GDM1 (cell line): Measurements from ENCODE around the gene EPHA2.
"Not testable (repeated sequence)": the region's sequence is repeated elsewhere in the genome, so short reads cannot be mapped to it uniquely, and the experiment has no call there.

ENCODE experiments used
- DNase-seq: peaks from one replicate; lab custom pipeline; 2025; lab: John Stamatoyannopoulos, UW

EPHA2 gene

GRCh38 chr1:16183765-16184556 lies 28.1 kb upstream of the EPHA2 start:
- DNase-seq = no peak

GRCh38 chr1:16183179-16183578 lies 27.3 kb upstream of the EPHA2 start:
- no peak for DNase-seq

- no peak for DNase-seq
Observed at GRCh38 chr1:16181887-16182719, 26.2 kb upstream of the EPHA2 start.

GRCh38 chr1:16180291-16180824 lies 24.5 kb upstream of the EPHA2 start:
- DNase-seq = no peak

- no peak for DNase-seq
Observed at GRCh38 chr1:16178596-16179497, 23.0 kb upstream of the EPHA2 start.

- DNase-seq = no peak
Observed at GRCh38 chr1:16177306-16177705, 21.4 kb upstream of the EPHA2 start.

- no peak for DNase-seq
Observed at GRCh38 chr1:16176653-16177052, 20.8 kb upstream of the EPHA2 start.

GRCh38 chr1:16175610-16176553 lies 20.0 kb upstream of the EPHA2 start:
- no peak for DNase-seq

GRCh38 chr1:16174886-16175598 lies 19.2 kb upstream of the EPHA2 start:
- no peak for DNase-seq

GRCh38 chr1:16174261-16174868 lies 18.5 kb upstream of the EPHA2 start:
- DNase-seq = no peak

- no peak for DNase-seq
Observed at GRCh38 chr1:16173447-16174260, 17.8 kb upstream of the EPHA2 start.

- DNase-seq = peak; percentile 59
Observed at GRCh38 chr1:16172964-16173446, 17.1 kb upstream of the EPHA2 start.

GRCh38 chr1:16172218-16172830 lies 16.5 kb upstream of the EPHA2 start:
- DNase-seq = no peak

GRCh38 chr1:16171314-16172151 lies 15.7 kb upstream of the EPHA2 start:
- DNase-seq = no peak

- no peak for DNase-seq
Observed at GRCh38 chr1:16170283-16170673, 14.4 kb upstream of the EPHA2 start.

- DNase-seq = no peak
Observed at GRCh38 chr1:16168622-16169360, 12.9 kb upstream of the EPHA2 start.

- DNase-seq = not testable (repeated sequence)
Observed at GRCh38 chr1:16168144-16168495, 12.3 kb upstream of the EPHA2 start.
